ENCODE data around the gene HSPB6.
"Not testable (repeated sequence)": the region's sequence is repeated elsewhere in the genome, so short reads cannot be mapped to it uniquely, and the experiment has no call there.

The HSPB6 gene

DNA sequence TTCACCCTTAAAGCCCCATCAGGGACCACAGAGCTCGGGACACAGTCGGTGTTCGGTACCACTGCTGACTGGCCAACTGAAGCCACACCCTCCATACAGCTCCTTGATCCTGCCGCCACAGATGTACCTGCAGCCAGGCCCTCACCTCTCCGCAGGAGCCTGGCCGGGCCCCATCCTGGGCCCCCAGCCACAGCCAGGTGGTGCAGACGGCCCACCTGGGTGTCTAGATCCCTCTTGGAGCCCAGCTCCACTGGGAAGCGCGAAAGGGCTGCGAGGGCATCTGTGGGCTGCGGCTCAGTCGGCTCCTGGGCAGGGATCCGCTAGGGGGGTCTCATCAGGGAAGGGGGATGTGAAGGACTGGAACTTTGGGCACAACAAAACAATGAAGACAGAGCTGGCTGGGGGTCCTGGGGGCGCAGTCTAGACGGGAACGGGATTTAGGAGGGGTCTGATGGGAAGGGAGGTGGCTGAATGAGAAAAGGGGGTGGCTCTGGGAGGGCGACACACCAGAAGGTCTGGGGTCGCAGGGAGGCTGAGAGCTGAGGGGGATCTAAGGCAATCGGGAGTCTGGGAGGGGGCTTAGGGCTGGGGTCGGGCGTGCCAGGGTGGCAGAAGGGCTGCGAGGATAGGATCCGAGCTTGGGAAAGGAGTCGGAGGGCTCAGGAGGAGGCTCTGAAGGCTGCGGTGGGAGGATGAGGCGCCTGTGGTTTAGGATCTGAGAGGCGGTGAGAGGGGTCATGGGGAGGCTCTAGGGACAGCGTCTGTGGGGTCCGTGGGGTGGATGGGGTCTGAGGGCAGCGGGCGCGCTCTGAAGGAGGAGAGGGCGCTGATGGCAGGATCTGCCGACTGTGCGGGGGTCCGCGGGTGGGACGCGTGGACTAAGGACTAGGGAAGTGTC is 40.1 kb upstream of the HSPB6 start:
- Mint-ChIP-seq H3K4me3 (peak overlapping the region; percentile 20 to 52 (median 40)), H3K27me3 (ENCODE audit: low read depth) (peaks cover 59% of the 10 kb centered on the region), H3K9me3 (peaks cover 3% of the 10 kb centered on the region), H3K36me3 (ENCODE audit: low read depth) (peaks cover 4% of the 10 kb centered on the region), H3K27ac (no peak overlapping the region), H3K4me1 (no peaks in the 10 kb centered on the region)
- TF ChIP-seq, protein P1, sequence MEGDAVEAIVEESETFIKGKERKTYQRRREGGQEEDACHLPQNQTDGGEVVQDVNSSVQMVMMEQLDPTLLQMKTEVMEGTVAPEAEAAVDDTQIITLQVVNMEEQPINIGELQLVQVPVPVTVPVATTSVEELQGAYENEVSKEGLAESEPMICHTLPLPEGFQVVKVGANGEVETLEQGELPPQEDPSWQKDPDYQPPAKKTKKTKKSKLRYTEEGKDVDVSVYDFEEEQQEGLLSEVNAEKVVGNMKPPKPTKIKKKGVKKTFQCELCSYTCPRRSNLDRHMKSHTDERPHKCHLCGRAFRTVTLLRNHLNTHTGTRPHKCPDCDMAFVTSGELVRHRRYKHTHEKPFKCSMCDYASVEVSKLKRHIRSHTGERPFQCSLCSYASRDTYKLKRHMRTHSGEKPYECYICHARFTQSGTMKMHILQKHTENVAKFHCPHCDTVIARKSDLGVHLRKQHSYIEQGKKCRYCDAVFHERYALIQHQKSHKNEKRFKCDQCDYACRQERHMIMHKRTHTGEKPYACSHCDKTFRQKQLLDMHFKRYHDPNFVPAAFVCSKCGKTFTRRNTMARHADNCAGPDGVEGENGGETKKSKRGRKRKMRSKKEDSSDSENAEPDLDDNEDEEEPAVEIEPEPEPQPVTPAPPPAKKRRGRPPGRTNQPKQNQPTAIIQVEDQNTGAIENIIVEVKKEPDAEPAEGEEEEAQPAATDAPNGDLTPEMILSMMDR (IDR thresholded peaks at IDR 0.05; ENCODE audit: unreplicated experiment in 3 of 3) = no peak

DNA sequence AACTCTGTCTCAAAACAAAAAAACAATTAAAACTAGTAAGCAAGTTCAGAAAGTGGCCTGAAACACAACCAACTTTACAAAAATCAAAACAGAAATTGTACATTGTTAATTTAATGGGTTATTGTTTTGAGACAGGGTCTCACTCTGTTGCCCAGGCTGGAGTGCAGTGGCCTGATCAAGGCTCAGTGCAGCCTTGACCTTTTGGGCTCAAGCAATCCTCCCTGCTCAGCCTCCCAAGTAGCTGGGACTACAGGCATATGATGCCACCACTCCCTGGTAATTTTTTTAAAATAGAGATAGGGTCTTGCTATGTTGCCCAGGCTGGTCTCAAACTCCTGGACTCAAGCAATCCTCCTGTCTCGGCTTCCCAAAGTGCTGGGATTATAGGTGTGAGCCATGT is 38.7 kb upstream of the HSPB6 start:
- not testable (repeated sequence) for H3K4me1 Mint-ChIP-seq; H3K4me3 Mint-ChIP-seq; H3K9me3 Mint-ChIP-seq; H3K27ac Mint-ChIP-seq; H3K36me3 Mint-ChIP-seq (ENCODE audit: low read depth)
- H3K27me3 Mint-ChIP-seq (ENCODE audit: low read depth) = peaks cover 59% of the 10 kb centered on the region

DNA sequence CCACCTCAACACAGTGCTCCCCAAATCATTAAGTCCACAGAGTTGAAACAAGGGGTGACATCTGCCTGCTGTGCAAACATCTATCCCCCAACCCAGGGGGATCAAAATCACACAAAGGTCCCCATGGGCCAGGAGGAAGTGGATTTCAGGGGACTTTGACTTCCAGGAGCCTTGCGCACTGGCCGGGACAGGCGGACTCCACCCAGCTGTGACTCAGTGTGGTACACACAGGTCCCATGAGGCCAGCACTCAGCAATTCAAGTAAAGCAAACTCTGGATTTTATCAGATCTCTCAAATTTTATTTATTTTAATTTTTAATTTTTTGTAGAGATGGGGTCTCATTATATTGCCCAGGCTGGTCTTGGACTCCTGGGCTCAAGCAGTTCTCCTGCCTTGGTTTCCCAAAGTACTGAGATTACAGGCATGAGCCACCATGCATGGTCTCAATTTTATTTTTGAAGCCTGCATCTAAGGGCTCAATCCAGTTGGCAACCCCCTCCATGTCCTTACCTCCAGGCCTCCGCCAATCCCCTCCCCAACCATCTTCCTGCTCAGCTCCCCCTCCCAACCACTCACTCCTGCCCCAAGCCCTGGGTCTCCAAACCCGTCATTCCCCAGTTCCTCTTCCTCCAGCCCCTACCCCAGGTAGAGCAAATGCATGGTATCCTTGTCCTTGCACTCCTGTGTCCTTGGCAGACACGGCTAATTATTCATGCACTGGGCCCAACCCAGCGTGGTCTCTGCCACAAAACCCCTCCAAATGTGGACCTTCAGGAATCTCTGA is 36.7 kb upstream of the HSPB6 start:
- Mint-ChIP-seq H3K27ac (no peak overlapping the region), H3K36me3 (ENCODE audit: low read depth) (no peaks in the 10 kb centered on the region), H3K27me3 (ENCODE audit: low read depth) (peaks cover 42% of the 10 kb centered on the region), H3K4me3 (no peak overlapping the region), H3K4me1 (no peaks in the 10 kb centered on the region), H3K9me3 (no peaks in the 10 kb centered on the region)
- TF ChIP-seq, protein P1 (IDR thresholded peaks at IDR 0.05; ENCODE audit: unreplicated experiment in 3 of 3) = no peak

DNA sequence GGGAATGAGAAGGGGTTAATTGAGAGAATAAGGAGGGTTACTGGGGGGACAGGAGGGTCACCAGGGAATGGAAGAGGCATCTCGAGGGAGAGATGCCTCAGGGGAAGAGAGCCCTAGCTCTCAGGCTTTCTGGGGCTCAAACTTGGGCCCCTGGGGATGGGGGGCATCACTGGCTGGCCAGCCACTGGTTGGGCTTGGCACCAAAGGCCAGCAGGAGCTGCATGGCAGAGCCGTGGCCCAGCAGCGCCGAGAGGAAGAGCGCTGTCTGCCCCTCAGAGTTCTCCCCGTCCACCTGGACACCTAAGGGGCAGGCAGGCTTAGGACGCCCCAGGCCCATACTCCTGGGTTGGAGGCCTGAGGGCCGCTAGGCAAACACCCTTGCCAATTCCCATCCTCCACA is 36.1 kb upstream of the HSPB6 start:
- H3K27me3 Mint-ChIP-seq (ENCODE audit: low read depth) = peaks cover 35% of the 10 kb centered on the region
- TF ChIP-seq, protein P1 (IDR thresholded peaks at IDR 0.05; ENCODE audit: unreplicated experiment in 3 of 3) = no peak
- no peaks in the 10 kb centered on the region for H3K9me3 Mint-ChIP-seq
- H3K27ac Mint-ChIP-seq = no peak overlapping the region
- H3K4me3 Mint-ChIP-seq = no peak overlapping the region
- H3K4me1 Mint-ChIP-seq = no peaks in the 10 kb centered on the region
- H3K36me3 Mint-ChIP-seq (ENCODE audit: low read depth) = no peaks in the 10 kb centered on the region

DNA sequence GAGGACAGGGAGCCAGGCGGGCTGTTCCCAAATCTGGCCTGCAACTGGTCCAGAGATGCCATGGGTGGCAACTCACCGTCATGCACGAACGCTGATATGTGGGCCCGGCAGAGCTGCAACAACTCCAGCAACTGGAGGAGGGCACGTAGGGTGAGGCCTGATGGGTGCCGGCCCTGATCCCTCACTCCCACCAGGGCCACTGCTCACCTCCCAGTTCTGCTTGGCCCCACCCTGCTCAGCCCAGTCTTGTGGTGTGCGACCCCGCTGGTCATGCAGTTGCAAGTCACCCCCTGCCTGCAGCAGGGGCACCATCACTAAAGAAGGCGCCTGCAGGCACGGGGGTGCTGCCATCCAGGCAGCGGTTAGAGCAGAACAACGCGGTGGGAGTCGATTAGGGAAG is 35.5 kb upstream of the HSPB6 start:
- Mint-ChIP-seq H3K4me3 (no peak overlapping the region), H3K36me3 (ENCODE audit: low read depth) (no peaks in the 10 kb centered on the region), H3K9me3 (no peaks in the 10 kb centered on the region), H3K27ac (no peak overlapping the region), H3K4me1 (no peaks in the 10 kb centered on the region), H3K27me3 (ENCODE audit: low read depth) (peaks cover 29% of the 10 kb centered on the region)
- TF ChIP-seq, protein P1 (IDR thresholded peaks at IDR 0.05; ENCODE audit: unreplicated experiment in 3 of 3) = no peak

DNA sequence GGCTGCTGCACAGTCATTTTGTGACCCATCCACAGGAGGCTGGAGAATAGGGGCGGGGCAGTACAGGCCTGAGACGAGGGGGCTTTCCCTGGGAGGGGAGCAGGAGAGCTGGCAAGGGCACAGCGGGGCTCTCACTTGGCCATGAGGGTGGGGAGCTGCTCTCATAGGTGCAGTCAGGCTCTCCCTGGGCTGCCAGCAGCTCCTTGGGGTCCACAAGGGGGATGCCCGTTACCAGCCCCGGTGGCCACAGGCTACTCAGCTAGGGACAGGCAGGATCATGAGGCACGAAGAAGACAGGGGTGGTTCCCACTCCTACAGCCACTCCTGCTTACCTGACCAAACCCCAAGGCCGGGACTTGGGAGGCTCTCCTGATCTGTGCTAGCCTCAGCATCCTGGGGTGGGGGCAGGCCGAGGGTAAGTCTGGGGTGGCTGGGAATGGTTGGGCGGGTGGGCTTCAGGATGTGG is 35.0 kb upstream of the HSPB6 start:
- Mint-ChIP-seq H3K4me3 (no peak overlapping the region), H3K9me3 (no peaks in the 10 kb centered on the region), H3K27me3 (ENCODE audit: low read depth) (peaks cover 25% of the 10 kb centered on the region), H3K36me3 (ENCODE audit: low read depth) (no peaks in the 10 kb centered on the region), H3K4me1 (no peaks in the 10 kb centered on the region), H3K27ac (no peak overlapping the region)
- TF ChIP-seq, protein P1 (IDR thresholded peaks at IDR 0.05; ENCODE audit: unreplicated experiment in 3 of 3) = no peak

Data from nephron (organoid).